Trophoblast cell (in vitro differentiated cells and primary cell): ENCODE data around the gene SERINC5.

Source experiments
- DNase-seq, 2 donors: peaks; one replicate each; pipeline ENCODE4 v3.0.0-alpha.2; 2016
- H2AFZ ChIP-seq: 2 replicates; pipeline ENCODE4 v1.6.1; 2013; ENCODE audit warnings: low read length, moderate library complexity, mild to moderate bottlenecking; ENCODE audit not compliant: insufficient read depth, poor library complexity
- H2AK5ac ChIP-seq: 2 replicates; pipeline ENCODE4 v1.6.1; 2013; ENCODE audit warnings: mild to moderate bottlenecking, low read length
- H2BK120ac ChIP-seq: 2 replicates; pipeline ENCODE4 v1.6.1; 2013; ENCODE audit warnings: low read length, mild to moderate bottlenecking, moderate library complexity; ENCODE audit not compliant: insufficient read depth, poor library complexity
- H2BK12ac ChIP-seq: 2 replicates; pipeline ENCODE4 v1.6.1; 2013; ENCODE audit warnings: mild to moderate bottlenecking, low read length, moderate library complexity
- H2BK5ac ChIP-seq: 2 replicates; pipeline ENCODE4 v1.6.1; 2013; ENCODE audit warnings: low read length, low read depth, moderate library complexity, mild to moderate bottlenecking; ENCODE audit not compliant: poor library complexity
- H3K14ac ChIP-seq: 2 replicates; pipeline ENCODE4 v1.6.1; 2013; ENCODE audit warnings: mild to moderate bottlenecking, low read length
- H3K18ac ChIP-seq: 2 replicates; pipeline ENCODE4 v1.6.1; 2013; ENCODE audit warnings: mild to moderate bottlenecking, low read length
- H3K23ac ChIP-seq: 2 replicates; pipeline ENCODE4 v1.6.1; 2013; ENCODE audit warnings: low read length
- H3K27ac ChIP-seq: 2 replicates; pipeline ENCODE4 v1.5.1; 2013; ENCODE audit warnings: low read depth, mild to moderate bottlenecking, inconsistent platforms, low read length, moderate library complexity
- H3K27me3 ChIP-seq: 2 replicates; pipeline ENCODE4 v1.6.1; 2013; ENCODE audit warnings: inconsistent platforms, mild to moderate bottlenecking, low read length, moderate library complexity; ENCODE audit not compliant: insufficient read depth
- H3K36me3 ChIP-seq, 2 experiments: 1 replicate in 1 of 2; 2 replicates in 1 of 2; pipeline ENCODE4 v1.6.1; 2013; ENCODE audit warnings: low read length in 2 of 2, mild to moderate bottlenecking in 2 of 2, moderate library complexity in 1 of 2; ENCODE audit not compliant: insufficient read depth in 2 of 2, control insufficient read depth in 1 of 2
- H3K4ac ChIP-seq: 2 replicates; pipeline ENCODE4 v1.6.1; 2013; ENCODE audit warnings: low read depth, mild to moderate bottlenecking, low read length, moderate library complexity
- H3K4me1 ChIP-seq, 2 experiments: 1 replicate in 1 of 2; 2 replicates in 1 of 2; pipeline ENCODE4 v1.6.1; 2013; ENCODE audit warnings: low read length in 2 of 2, mild to moderate bottlenecking in 2 of 2, moderate library complexity in 1 of 2; ENCODE audit not compliant: insufficient read depth in 2 of 2, control insufficient read depth in 1 of 2
- H3K4me2 ChIP-seq: 2 replicates; pipeline ENCODE4 v1.6.1; 2013; ENCODE audit warnings: inconsistent platforms, mild to moderate bottlenecking, low read length, moderate library complexity
- H3K4me3 ChIP-seq: 2 replicates; pipeline ENCODE4 v1.5.1; 2013; ENCODE audit warnings: mild to moderate bottlenecking, low read depth, low read length, inconsistent platforms
- H3K79me1 ChIP-seq: one replicate; pipeline ENCODE4 v1.6.1; 2013; ENCODE audit warnings: low read length
- H3K79me2 ChIP-seq: 2 replicates; pipeline ENCODE4 v1.6.1; 2013; ENCODE audit warnings: low read length, mild to moderate bottlenecking; ENCODE audit not compliant: control insufficient read depth, insufficient read depth, poor library complexity
- H3K9ac ChIP-seq: 2 replicates; pipeline ENCODE4 v1.6.1; 2013; ENCODE audit warnings: mild to moderate bottlenecking, low read length
- H3K9me3 ChIP-seq: 2 replicates; pipeline ENCODE4 v1.6.1; 2013; ENCODE audit warnings: low read depth, mild to moderate bottlenecking, control low read depth, inconsistent platforms, low read length; ENCODE audit not compliant: insufficient read depth
- H4K12ac ChIP-seq: 2 replicates; pipeline ENCODE4 v1.6.1; 2013; ENCODE audit warnings: low read depth, mild to moderate bottlenecking, low read length, moderate library complexity
- H4K8ac ChIP-seq: 2 replicates; pipeline ENCODE4 v1.6.1; 2013; ENCODE audit warnings: low read depth, mild to moderate bottlenecking, low read length, moderate library complexity
- H4K91ac ChIP-seq: one replicate; pipeline ENCODE4 v1.6.1; 2013; ENCODE audit warnings: low read depth, mild to moderate bottlenecking, low read length, moderate library complexity
- WGBS: extraction: QIAGEN DNeasy Blood & Tissue Kit; methylation state at CpG from one replicate; pipeline ENCODE4 v1.1.7; 2013; ENCODE audit warnings: missing lambda C conversion rate; ENCODE audit not compliant: insufficient read length, insufficient coverage; ENCODE audit errors: extremely low coverage; 5-methylcytosine and 5-hydroxymethylcytosine counted together

Gene SERINC5

GRCh38 chr5:80177236-80177635, 78.6 kb downstream of the SERINC5 start:
- Histone ChIP-seq H4K91ac (no peak overlapping the region), H3K4me3 (no peak overlapping the region), H3K14ac (no peak overlapping the region), H3K79me1 (peaks cover 22% of the 10 kb centered on the region), H4K8ac (no peak overlapping the region), H2AFZ (no peak overlapping the region), H3K4me2 (no peak overlapping the region), H2AK5ac (no peak overlapping the region), H3K4ac (no peak overlapping the region), H3K4me1 (peaks cover 14 to 19% of the 10 kb centered on the region in 2 experiments), H3K27me3 (no peaks in the 10 kb centered on the region), H3K79me2 (no peaks in the 10 kb centered on the region), H3K27ac (no peak overlapping the region), H4K12ac (no peak overlapping the region), H2BK120ac (no peak overlapping the region), H3K9ac (no peak overlapping the region), H3K9me3 (no peaks in the 10 kb centered on the region), H3K36me3 (peaks cover 10 to 19% of the 10 kb centered on the region in 2 experiments), H3K23ac (no peak overlapping the region), H2BK12ac (no peak overlapping the region), H2BK5ac (no peak overlapping the region), H3K18ac (no peak overlapping the region)
- no CpG with 5 or more reads among the region's 3 CpGs for WGBS
- no peak for DNase-seq

GRCh38 chr5:80175337-80175736, 80.5 kb downstream of the SERINC5 start:
- no CpG with 5 or more reads among the region's 5 CpGs for WGBS
- H4K8ac ChIP-seq = no peak overlapping the region
- H2BK12ac ChIP-seq = peak overlapping the region; percentile 2
- H2AK5ac ChIP-seq = no peak overlapping the region
- no peak overlapping the region for H3K23ac ChIP-seq
- no peak for DNase-seq
- peaks cover 7 to 13% of the 10 kb centered on the region in 2 experiments for H3K4me1 ChIP-seq
- peaks cover 2% of the 10 kb centered on the region for H3K79me2 ChIP-seq
- no peak overlapping the region for H3K14ac ChIP-seq
- peaks cover 16% of the 10 kb centered on the region for H3K79me1 ChIP-seq
- no peak overlapping the region for H2BK120ac ChIP-seq
- no peak overlapping the region for H3K9ac ChIP-seq
- no peak overlapping the region for H4K12ac ChIP-seq
- no peak overlapping the region for H2BK5ac ChIP-seq
- H3K9me3 ChIP-seq = no peaks in the 10 kb centered on the region
- H3K4me3 ChIP-seq = no peak overlapping the region
- H3K18ac ChIP-seq = no peak overlapping the region
- H3K27ac ChIP-seq = no peak overlapping the region
- no peak overlapping the region for H4K91ac ChIP-seq
- H3K27me3 ChIP-seq = no peaks in the 10 kb centered on the region
- H3K4ac ChIP-seq = no peak overlapping the region
- H2AFZ ChIP-seq = no peak overlapping the region
- H3K4me2 ChIP-seq = no peak overlapping the region
- H3K36me3 ChIP-seq = peaks cover 15 to 21% of the 10 kb centered on the region in 2 experiments

GRCh38 chr5:80174790-80175189, 81.1 kb downstream of the SERINC5 start:
- H3K4me2 ChIP-seq = no peak overlapping the region
- H3K79me1 ChIP-seq = peaks cover 16% of the 10 kb centered on the region
- peaks cover 8 to 15% of the 10 kb centered on the region in 2 experiments for H3K4me1 ChIP-seq
- no peak overlapping the region for H3K18ac ChIP-seq
- H4K8ac ChIP-seq = no peak overlapping the region
- H2AK5ac ChIP-seq = no peak overlapping the region
- no peak overlapping the region for H3K9ac ChIP-seq
- no peak overlapping the region for H3K23ac ChIP-seq
- no peak overlapping the region for H3K27ac ChIP-seq
- H3K27me3 ChIP-seq = no peaks in the 10 kb centered on the region
- H3K4me3 ChIP-seq = no peak overlapping the region
- peaks cover 2% of the 10 kb centered on the region for H3K79me2 ChIP-seq
- H4K12ac ChIP-seq = no peak overlapping the region
- peaks cover 15 to 21% of the 10 kb centered on the region in 2 experiments for H3K36me3 ChIP-seq
- no peak overlapping the region for H2BK5ac ChIP-seq
- no peaks in the 10 kb centered on the region for H3K9me3 ChIP-seq
- H3K4ac ChIP-seq = no peak overlapping the region
- WGBS = no CpG with 5 or more reads among the region's 5 CpGs
- no peak overlapping the region for H3K14ac ChIP-seq
- H4K91ac ChIP-seq = peak overlapping the region; percentile 42
- H2BK120ac ChIP-seq = no peak overlapping the region
- no peak for DNase-seq
- no peak overlapping the region for H2AFZ ChIP-seq
- H2BK12ac ChIP-seq = no peak overlapping the region

- no peak overlapping the region for H2BK120ac ChIP-seq
- no peak overlapping the region for H3K23ac ChIP-seq
- no peak overlapping the region for H3K9ac ChIP-seq
- H4K8ac ChIP-seq = no peak overlapping the region
- H3K79me1 ChIP-seq = peaks cover 21% of the 10 kb centered on the region
- H2AK5ac ChIP-seq = no peak overlapping the region
- H2AFZ ChIP-seq = no peak overlapping the region
- H3K27ac ChIP-seq = no peak overlapping the region
- H4K91ac ChIP-seq = peak overlapping the region; percentile 39
- H2BK12ac ChIP-seq = no peak overlapping the region
- no peak overlapping the region for H3K4ac ChIP-seq
- peaks cover 23 to 25% of the 10 kb centered on the region in 2 experiments for H3K36me3 ChIP-seq
- H4K12ac ChIP-seq = no peak overlapping the region
- H3K27me3 ChIP-seq = no peaks in the 10 kb centered on the region
- no peaks in the 10 kb centered on the region for H3K9me3 ChIP-seq
- H3K4me2 ChIP-seq = no peak overlapping the region
- H3K4me3 ChIP-seq = no peak overlapping the region
- H3K18ac ChIP-seq = no peak overlapping the region
- no CpG with 5 or more reads among the region's 9 CpGs for WGBS
- H3K14ac ChIP-seq = no peak overlapping the region
- H2BK5ac ChIP-seq = no peak overlapping the region
- DNase-seq = no peak
- peaks cover 15 to 24% of the 10 kb centered on the region in 2 experiments for H3K4me1 ChIP-seq
- H3K79me2 ChIP-seq = peaks cover 4% of the 10 kb centered on the region
These were observed 83.7 kb downstream of the SERINC5 start for GRCh38 chr5:80172067-80172695.
